K562 (cell line): Measurements from ENCODE around the gene CNTF. TPM values are rescaled to one million over a fixed set of nuclear protein-coding genes. Genes with fewer than 3 reads are reported as not detected.

Experiments
- BCOR ChIP-seq: fragments of 450-650 bp; IDR thresholded peaks from 2 replicates; pipeline ENCODE4 v1.6.1; 2016
- E2F5 ChIP-seq: sonication (generic); formaldehyde crosslinking; IDR thresholded peaks from 2 replicates; pipeline ENCODE4 v1.8.0; 2022; ENCODE audit warnings: mild to moderate bottlenecking, missing genetic modification reagents
- EP300 ChIP-seq: IDR thresholded peaks from 2 replicates; pipeline ENCODE4 v1.6.1; 2012; ENCODE audit warnings: low read length, improper control_type of control experiment
- HDAC2 ChIP-seq: fragments of 450-650 bp; IDR thresholded peaks from 2 replicates; pipeline ENCODE4 v1.6.1; 2016; ENCODE audit warnings: mild to moderate bottlenecking
- HDAC3 ChIP-seq: fragments of 450-650 bp; IDR thresholded peaks from 2 replicates; pipeline ENCODE4 v1.6.1; 2018; ENCODE audit warnings: borderline replicate concordance, mild to moderate bottlenecking, moderate library complexity; ENCODE audit not compliant: partially characterized antibody
- MCM3 ChIP-seq: fragments of 450-650 bp; IDR thresholded peaks from 2 replicates; pipeline ENCODE4 v1.6.1; 2016
- SIN3B ChIP-seq: fragments of 450-650 bp; IDR thresholded peaks from 2 replicates; pipeline ENCODE4 v1.6.1; 2017; ENCODE audit warnings: low read depth, mild to moderate bottlenecking, moderate library complexity
- SLC30A9 ChIP-seq: fragments of 250-450 bp; sonication (Bioruptor Pico); IDR thresholded peaks from 2 replicates; pipeline ENCODE4 v1.8.0; 2022; ENCODE audit warnings: mild to moderate bottlenecking, moderate library complexity
- SMAD3 ChIP-seq: fragments of 450-650 bp; formaldehyde crosslinking; conservative IDR thresholded peaks from 2 replicates; pipeline ENCODE4 v1.4.0; 2020; ENCODE audit warnings: mild to moderate bottlenecking
- TCF15 ChIP-seq: fragments of 250-450 bp; sonication (Bioruptor Pico); IDR thresholded peaks from 2 replicates; pipeline ENCODE4 v1.8.0; 2022; ENCODE audit warnings: moderate library complexity, mild to moderate bottlenecking, inconsistent platforms
- TEAD1 ChIP-seq, 2 experiments: fragments of 450-650 bp in 1 of 2; sonication (generic) in 1 of 2; formaldehyde crosslinking; IDR thresholded peaks; 2 replicates each; pipeline versions ENCODE4 v1.4.0 to v1.8.0; 2020 to 2022; ENCODE audit warnings: mild to moderate bottlenecking in 2 of 2, missing genetic modification reagents in 1 of 2
- ZBTB7A ChIP-seq: IDR thresholded peaks from 2 replicates; pipeline ENCODE4 v1.6.1; 2011; ENCODE audit warnings: low read depth, mild to moderate bottlenecking, low read length, moderate library complexity, borderline replicate concordance; ENCODE audit not compliant: control insufficient read depth
- ZNF175 ChIP-seq: fragments of 200-800 bp; sonication (Bioruptor generic); IDR thresholded peaks from 2 replicates; pipeline ENCODE4 v1.6.1; 2016; ENCODE audit warnings: low read depth, mild to moderate bottlenecking, missing genetic modification characterization, missing compliant biosample characterization
- ZNF3 ChIP-seq: fragments of 250-450 bp; sonication (Bioruptor Pico); IDR thresholded peaks from 2 replicates; pipeline ENCODE4 v1.5.0; 2021; ENCODE audit warnings: mild to moderate bottlenecking, moderate library complexity
- ZNF77 ChIP-seq: fragments of 250-450 bp; sonication (Bioruptor Pico); IDR thresholded peaks from 2 replicates; pipeline ENCODE4 v1.5.0; 2020
- polyA plus RNA-seq, 8 experiments: library from polyadenylated mRNA; depleted of rRNA in 4 of 8; stranded (reverse) in 5 of 8; unstranded in 3 of 8; fragments of >200 nt; fragmentation: Nextera tagmentation in 2 of 8; fragmentation: Illumina TruSeq in 1 of 8; extraction: Ambion mirVana in 2 of 8; extraction: Trizol in 1 of 8; gene quantifications; 2 replicates each; pipeline versions ENCODE4 v1.2.1 to v1.2.3, GENCODE V29; 2011 to 2014; ENCODE audit warnings: inconsistent platforms in 1 of 8, missing spikeins in 1 of 8
- total RNA-seq, 7 experiments: library from RNA; depleted of rRNA in 6 of 7; stranded (reverse); fragments of >200 nt in 6 of 7; fragmentation: Illumina TruSeq in 2 of 7; extraction: Trizol in 2 of 7; gene quantifications; 2 replicates each; pipeline versions ENCODE4 v1.2.1 to v1.2.3, GENCODE V29; 2011 to 2021; ENCODE audit warnings: low replicate concordance in 1 of 7
- TF ChIP-seq, protein P1 (sequence below): fragments of 450-650 bp; IDR thresholded peaks from 2 replicates; pipeline ENCODE4 v1.6.1; 2018; ENCODE audit warnings: mild to moderate bottlenecking, low read depth; ENCODE audit not compliant: partially characterized antibody
- TF ChIP-seq, protein P2 (sequence below): conservative IDR thresholded peaks from 2 replicates; pipeline ENCODE4 v1.6.1; 2011; ENCODE audit warnings: low read depth, mild to moderate bottlenecking, low read length; ENCODE audit not compliant: control insufficient read depth

CNTF gene
- total and polyA plus RNA-seq, 9 of the 15 experiments (the other 6 are each of a cell fraction or from before 2014, with no cell fraction given) = 0.17 to 5.0 (median 2.3) TPM

DNA sequence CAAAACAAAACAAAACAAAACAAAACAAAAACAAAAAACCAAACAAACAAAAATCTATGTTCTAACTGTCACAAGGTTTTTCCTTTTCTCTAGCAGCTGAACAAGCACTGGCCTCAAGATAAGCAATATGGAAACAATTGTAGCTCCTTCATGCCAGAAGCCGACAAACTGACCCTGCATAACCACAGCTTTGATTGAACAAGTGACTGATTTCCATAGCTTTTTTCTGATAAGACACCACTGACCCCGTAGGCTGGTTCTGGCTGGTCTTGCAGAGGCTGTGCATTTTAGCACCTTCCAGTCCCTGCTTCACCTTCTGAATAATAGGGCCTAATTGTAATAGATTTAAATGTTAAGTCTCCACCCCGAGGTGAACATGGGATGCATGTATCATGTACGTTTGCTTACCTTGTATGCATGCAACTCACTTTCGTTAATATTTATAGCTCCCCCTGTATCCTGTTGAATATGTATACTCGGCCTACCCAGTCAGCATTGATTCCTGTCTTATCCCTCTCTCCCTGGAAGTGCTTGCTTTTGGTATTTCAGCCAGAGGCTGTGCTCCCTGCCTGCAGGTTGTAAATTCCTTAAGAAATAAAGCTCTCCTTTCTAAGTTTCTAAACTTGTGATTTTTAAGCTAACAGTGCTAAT, 49.6 kb downstream of the CNTF start (continued):
- TF ChIP-seq ZNF77 (CRISPR knock-in tag) (no peak), ZNF175 (no peak), E2F5 (CRISPR knock-in tag) (no peak), SMAD3 (CRISPR knock-in tag) (no peak), TCF15 (CRISPR knock-in tag) (no peak), EP300 (no peak), SIN3B (no peak), ZBTB7A (no peak), TEAD1 (CRISPR knock-in tag; IDR thresholded peaks at IDR 0.05) (no peak), BCOR (no peak), ZNF3 (CRISPR knock-in tag) (no peak), HDAC3 (no peak), SLC30A9 (no peak), MCM3 (no peak), HDAC2 (peak; percentile 59; the same call in 1 of the 2 replicates)
- TF ChIP-seq, protein P1, sequence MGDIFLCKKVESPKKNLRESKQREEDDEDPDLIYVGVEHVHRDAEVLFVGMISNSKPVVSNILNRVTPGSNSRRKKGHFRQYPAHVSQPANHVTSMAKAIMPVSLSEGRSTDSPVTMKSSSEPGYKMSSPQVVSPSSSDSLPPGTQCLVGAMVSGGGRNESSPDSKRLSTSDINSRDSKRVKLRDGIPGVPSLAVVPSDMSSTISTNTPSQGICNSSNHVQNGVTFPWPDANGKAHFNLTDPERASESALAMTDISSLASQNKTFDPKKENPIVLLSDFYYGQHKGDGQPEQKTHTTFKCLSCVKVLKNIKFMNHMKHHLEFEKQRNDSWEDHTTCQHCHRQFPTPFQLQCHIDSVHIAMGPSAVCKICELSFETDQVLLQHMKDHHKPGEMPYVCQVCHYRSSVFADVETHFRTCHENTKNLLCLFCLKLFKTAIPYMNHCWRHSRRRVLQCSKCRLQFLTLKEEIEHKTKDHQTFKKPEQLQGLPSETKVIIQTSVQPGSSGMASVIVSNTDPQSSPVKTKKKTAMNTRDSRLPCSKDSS = no peak
- TF ChIP-seq, protein P2, sequence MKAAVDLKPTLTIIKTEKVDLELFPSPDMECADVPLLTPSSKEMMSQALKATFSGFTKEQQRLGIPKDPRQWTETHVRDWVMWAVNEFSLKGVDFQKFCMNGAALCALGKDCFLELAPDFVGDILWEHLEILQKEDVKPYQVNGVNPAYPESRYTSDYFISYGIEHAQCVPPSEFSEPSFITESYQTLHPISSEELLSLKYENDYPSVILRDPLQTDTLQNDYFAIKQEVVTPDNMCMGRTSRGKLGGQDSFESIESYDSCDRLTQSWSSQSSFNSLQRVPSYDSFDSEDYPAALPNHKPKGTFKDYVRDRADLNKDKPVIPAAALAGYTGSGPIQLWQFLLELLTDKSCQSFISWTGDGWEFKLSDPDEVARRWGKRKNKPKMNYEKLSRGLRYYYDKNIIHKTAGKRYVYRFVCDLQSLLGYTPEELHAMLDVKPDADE = no peak
